GM18511 (cell line): ENCODE measurements around the gene STOM.

Source experiments
- ATAC-seq: cut with Tn5 transposase; IDR thresholded peaks from one replicate; pipeline ENCODE4 v1.9.1; 2021; ENCODE audit warnings: mild to moderate bottlenecking, moderate library complexity; ENCODE audit not compliant: unreplicated experiment

The STOM gene

DNA sequence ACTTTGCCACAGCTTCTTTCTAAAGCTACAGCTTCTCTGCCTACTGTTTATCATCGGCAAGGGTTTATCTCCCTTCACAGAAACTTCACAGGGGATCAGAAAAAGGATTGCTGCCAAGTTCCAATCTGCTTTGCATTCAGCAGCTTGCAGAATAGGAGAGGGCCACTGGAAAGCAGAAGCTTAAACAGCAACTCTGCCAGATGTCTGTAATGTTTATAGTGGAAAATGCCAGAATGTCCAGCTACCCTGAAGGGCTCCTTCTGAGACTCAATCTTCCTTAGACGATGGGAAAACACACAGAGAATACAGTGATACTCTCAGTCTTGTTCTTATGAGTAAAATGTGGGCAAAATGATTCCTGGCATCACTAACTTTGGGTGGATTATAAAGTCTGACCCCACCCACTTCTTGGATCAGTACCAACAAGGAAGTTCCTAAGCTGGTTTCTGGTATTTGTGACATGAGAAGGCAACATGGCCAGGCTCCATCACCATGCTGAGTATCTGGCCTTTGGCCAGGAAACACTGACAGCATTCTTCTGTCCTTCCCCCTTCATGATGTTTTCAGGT, 19.0 kb downstream of the STOM start:
- ATAC-seq, result no peak

DNA sequence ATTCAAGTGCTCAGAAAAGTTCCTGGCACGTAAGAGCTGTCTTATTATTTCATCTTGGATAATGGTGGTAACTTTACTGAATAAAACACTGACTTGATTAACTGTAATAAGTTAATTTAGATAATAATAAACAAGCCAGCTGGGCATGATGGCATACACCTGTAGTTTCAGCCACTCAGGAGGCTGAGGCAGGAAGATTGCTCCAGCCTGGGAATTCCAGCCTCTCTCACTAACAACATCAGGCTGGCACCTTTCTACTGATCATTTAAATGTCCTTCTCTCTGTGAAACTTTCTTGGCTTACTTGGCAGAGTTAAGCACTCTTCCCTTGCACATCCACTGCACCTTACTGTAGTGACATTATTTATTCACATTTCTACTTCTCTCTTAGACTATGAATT, 20.0 kb downstream of the STOM start:
- no peak for ATAC-seq

DNA sequence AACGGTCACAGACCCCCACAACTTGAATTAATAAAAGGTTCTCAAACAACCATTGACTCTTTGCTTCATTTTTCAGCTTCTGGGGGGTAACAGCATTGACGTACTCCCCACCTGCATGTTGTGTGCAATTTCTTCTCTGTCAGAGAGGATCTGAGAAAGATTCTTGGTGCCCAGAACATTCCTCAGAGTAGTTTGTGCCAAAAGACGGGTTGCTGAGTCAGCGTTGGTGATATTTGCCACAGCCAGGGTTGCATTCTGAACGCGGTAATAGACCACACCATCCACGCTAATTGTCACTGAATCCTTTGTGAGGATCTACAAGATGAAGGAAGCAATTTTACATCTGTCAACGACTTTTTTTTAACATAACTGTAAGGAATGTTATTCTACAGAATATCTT, 21.0 kb downstream of the STOM start:
- no peak for ATAC-seq

DNA sequence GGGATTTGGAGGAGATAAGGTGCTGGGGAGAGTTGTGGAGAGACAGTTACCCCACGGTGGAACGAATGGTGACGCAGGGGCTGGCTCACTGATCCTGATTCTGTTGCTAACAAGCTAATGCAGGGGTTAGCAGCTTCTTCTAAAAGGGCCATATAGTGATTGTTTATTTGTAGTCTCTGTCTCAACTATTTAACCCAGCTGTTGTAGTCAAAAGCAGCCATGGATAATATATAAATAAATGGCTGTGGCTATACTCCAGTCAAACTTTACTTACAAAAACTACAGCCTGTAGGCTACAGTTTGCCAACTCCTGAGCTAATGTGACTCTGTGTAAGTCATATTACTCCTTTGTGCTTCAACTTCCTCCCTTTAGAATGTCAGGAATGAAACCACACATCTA, 21.8 kb downstream of the STOM start:
- no peak for ATAC-seq

DNA sequence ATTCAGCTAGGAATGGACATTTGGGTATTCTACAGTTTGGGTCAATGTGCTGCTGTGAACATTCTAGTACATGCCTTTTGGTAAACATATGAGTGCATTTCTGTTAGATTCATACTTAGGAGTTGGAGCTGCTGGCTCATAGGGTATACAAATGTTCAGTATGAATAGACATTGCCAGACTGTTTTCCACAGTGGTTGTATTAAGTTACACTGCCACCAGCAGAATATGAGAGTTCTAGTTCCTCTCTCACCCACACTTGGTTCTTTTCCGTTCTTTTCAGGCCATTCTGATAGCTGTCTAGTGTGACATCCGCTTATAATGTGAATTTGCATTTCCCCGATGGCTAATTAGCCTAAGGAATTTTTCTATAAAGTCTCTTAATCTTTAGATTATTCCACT, 25.0 kb downstream of the STOM start:
- ATAC-seq, result no peak

DNA sequence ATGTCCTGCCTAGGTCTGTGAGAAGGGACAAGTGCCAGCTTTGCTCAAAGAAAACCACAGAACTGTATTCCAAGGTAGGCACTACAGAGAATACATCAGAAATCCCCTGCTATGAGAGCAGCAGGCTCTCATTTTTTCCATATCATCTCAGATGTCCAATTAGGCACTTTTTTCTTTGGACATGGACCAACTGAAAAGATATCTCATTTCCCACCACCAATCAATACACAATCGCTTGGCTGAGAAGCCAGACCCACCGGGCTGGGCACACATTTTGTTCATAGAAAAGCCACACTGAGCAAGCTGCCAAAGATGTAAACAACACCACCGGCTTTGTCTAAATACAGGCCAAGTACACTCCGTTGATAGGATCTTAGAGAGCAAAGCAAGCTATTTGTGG, 25.9 kb downstream of the STOM start:
- ATAC-seq, result no peak

DNA sequence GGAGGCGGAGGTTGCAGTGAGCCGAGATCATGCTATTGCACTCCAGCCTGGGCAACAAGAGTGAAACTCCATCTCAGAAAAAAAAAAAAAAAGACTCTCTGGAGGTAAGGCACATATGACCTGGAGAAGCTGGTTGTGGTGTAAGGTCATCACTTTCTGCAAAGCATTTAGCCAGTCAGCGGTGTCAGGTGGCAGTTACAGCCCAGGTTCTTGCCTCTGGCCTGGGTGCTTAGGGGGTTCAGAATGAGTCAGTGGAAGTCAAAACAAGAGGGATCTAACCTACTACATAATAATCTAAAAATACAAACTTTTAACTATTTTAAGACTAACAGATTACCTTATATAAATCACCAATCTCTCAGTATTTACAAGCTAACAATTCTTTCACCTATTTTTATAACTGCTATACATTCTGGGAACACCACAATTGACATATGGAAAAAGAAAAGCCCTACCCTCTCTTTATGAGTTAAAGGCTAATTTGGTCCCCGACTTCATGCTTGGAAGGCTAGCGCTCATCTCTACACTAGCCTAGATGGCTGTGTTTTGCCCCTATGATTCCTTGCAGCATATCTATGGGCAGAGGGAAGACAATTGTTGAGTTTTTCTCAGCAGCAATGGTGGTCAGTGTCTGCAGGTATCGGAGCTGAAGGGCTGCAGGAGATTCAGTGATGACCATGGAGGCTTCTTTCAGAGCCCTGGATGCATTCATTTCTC, 29.2 kb downstream of the STOM start:
- ATAC-seq, result peak; percentile 86

DNA sequence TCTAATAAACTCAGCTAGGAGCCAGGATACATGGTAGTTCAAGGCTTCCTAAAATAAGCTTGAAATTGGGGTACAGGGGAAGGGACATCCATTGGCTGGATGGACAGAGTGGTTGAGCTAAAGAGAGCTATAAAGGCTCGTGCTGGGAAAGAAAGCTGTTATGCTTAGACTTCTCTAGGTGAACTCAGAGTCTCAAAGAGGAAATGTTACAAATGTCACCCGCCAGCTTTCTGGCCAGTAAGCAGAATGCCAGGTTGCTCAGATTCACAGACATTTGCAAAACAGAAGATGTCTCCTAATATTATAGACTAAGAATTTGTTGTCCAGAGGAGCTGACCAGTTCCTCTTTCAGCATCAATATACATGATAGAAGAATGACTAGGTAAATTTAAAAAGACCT, 30.6 kb downstream of the STOM start:
- no peak for ATAC-seq

DNA sequence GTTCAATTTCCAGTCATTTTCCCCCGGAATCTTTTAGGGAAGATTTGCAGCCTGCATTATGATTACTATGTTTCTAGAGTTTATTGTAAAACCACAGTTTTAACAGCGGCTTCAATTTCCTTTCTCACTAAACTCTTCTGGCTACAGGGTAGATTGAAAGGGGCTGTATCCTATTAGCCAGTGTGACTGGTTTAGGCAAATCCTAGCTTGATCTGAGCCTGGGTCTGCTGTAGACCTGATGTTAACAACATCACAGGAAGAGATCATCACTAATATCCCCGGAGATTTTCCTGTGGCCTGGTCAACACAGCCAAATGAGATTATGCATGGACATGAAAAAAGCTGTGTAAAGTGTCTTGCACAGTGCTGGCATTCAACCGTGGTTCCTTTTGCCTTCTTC, 33.4 kb downstream of the STOM start:
- ATAC-seq, result no peak

DNA sequence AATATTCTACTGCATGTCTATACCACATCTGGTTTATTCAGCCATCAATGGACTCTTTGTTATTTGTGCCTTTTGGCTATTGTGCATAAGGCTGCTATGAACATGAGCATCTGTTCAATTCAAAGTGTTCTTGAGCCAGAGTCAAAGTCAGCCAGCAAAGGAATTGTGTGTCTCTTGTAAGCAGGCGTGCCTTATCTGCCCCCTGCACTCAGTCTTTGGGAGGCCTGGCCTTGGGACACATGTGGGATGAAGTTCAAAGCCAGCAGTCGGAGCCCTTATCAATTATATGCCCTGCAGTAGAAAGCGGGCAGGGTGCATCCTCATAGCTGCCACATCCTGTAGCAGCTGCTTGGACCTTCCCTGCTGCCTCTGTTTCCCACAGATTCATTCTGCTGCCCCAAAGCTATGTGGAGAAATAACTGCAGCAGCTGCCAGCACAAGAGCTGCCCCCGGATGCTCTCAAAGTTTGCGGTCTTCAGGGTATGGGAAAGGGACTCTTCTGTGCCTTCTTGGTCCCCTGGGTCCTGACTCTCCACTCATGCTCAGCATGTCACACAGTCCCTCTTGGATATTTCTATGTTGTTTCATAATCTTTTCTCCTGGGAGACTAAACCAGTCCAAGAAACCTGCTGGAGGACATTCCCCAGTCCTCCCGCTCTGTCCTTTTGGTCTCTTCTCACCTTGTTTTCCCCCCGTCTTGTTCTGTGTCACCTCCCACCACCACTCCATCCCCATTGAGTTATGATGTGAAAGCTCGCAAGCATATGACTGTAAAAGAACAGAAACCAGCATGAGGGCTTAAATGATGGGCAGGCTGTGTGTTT, 35.9 kb downstream of the STOM start:
- ATAC-seq, result no peak

DNA sequence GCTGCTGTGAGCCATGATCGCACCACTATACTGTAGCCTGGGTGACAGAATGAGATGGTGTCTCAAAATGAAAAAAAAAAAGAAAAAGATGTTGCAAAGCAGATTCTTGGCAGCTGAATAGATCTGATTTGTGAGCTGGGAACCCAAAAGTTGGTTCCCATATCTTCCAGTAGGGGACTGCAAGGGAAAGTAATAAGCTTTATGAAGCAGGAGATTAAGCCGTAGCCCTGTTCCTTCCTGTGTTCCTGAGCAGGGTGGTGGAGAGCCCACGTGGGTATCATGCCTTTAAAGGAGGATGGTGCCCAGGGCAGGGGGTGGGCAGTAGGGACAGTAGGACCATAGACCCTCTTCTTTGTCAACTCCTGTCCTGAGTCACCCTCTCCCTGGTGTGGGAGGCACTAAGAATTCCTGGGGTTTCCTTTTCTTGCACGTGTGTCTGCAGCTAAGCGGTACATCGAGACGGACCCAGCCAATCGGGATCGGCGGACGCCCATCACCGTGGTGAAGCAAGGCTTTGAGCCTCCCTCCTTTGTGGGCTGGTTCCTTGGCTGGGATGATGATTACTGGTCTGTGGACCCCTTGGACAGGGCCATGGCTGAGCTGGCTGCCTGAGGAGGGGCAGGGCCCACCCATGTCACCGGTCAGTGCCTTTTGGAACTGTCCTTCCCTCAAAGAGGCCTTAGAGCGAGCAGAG, 37.9 kb downstream of the STOM start:
- no peak for ATAC-seq

DNA sequence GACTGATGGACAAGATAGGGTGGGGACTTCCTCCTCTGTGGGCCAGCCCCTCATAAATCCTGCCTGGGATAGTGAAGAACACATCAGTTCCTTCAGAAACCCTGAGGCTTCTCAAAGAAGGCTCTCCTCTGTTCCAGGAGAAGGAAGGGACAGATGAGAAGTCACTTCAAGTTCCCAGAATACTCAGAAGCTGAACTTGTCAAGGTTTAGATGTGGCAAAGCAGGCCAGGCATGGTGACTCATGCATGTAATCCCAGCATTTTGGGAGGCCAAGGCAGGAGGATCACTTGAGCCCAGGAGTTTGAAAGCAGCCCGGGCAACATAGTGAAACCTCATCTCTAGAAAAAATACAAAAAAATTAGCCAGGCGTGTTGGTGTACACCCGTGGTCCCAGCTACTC, 38.5 kb downstream of the STOM start:
- ATAC-seq, result no peak

DNA sequence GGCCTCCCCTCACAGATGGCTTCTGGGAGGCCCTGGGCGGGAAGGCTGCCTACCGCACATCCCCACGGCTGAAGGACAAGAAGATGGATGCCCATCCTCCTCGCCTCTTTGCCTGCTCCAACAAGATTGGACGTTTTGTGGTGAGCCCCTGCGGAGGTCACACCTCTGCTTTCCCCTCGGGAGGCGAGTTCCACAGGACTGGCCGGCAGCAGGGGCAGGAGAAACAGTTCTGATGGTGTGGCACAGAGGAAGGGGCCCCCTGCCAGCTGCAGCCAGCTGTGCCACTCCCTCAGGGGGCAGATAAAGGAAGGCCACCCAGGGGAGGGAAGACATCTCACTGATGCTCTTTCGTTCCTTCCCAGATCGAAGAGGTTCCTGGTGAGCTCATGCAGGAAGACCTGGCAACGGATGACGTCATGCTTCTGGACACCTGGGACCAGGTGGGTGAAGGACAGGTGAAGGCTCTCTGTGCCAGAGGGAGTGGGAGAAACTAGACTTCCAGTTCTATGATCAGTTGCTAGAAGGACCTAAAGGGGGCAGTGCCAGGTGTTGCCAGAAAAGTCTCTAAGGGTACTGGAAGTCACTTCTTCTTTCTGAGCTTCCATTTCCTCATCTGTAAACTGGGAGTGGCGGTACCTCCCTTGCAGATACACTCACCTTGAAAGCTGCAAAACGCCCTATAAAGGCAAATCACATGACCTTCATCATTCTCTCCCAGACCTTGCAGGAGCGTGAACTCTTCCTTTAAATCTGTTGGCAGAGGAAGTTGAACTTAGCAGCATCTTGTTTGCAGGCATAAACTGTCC, 41.0 kb downstream of the STOM start:
- ATAC-seq, result no peak

DNA sequence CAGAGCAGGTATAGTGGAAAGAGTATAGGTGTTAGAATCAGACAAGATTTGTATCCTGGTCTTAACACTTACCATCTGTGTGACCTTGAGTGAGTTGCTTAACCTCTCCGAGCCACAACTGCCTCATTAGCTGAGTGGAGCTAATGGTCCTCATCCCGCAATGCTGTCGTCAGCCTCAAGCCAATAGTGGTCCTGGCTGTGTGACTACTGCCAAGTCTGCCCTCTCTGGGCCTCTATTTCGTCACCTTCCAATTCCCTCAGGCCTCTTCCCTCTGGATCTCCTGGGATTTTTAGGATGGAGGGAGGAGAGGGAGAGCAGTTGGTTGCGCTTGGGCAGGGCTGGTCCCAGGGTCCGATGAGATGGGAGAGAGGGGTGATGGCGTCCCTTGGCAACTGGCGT, 41.6 kb downstream of the STOM start:
- no peak for ATAC-seq

DNA sequence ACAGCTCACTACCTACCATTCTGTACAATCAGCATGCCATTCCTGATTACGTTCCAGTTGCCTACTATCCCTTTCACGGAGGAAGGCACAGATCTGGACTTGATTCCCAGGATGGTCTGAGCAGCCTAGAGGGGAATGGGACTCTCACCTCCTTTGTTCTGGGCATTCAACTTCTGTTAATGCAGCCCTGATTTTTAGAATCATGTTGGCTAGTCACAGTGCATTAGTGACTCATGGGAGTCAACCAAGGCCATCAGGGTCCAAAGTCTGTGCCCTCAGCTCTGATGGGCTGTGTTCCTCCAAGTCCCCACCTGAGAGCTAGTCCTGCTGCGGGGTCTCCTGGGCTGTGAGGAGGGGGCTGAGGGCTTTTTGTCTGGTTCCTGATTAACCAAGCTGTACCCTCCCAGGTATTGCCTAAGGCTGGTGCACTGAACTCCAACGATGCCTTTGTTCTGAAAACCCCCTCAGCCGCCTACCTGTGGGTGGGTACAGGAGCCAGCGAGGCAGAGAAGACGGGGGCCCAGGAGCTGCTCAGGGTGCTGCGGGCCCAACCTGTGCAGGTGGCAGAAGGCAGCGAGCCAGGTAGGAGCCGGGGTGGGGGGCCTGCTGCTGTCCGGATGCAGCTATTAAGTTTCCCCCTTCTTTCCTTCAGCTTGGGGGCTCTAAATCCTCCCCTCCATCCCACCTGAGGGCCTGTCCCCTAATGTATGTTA, 43.0 kb downstream of the STOM start:
- no peak for ATAC-seq

DNA sequence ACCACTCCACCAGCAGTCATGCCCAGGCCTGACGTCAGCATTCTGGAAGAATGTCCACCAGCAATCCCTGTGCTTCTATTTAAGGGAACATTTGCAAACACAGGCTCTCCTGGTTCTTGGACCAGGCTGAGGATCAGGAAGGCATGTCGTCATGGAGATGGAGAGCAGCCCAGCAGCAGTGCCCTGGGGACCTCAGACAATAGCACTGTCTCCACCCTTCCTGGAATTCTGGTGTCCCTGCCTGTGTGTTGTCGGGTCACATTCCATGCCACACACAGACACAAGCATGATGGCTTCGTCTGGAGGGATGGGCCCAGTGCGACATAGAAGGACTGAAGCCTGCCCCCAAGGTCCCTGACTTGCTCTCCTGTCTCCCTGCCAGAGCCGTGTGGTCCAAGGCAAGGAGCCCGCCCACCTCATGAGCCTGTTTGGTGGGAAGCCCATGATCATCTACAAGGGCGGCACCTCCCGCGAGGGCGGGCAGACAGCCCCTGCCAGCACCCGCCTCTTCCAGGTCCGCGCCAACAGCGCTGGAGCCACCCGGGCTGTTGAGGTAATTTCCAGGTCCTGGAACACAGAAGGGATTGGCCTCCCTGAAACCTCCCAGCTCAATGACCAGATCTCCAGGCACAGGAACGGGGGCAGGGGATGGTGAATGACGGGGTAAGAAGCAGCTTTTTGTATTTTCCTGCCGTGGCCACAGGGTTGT, 43.8 kb downstream of the STOM start:
- no peak for ATAC-seq

DNA sequence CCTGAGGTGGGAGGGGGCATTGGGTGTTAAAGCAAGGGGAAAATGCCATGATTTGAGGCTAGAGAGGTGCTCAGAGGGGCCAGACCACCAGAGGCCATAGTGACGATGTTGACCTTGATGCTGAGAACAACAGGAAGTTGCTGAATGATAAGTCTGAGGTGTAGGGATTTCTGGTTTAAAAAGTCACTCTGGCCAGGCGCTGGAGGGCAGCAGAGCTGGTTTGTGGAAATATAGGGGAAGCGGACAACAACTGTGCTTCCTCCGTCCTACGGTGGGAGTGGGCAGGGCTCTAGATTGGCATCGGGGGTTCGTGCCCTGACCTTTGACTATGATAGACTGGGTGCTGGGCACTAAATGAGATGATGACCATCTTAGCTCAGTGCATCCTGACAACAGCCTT, 44.7 kb downstream of the STOM start:
- ATAC-seq, result no peak

DNA sequence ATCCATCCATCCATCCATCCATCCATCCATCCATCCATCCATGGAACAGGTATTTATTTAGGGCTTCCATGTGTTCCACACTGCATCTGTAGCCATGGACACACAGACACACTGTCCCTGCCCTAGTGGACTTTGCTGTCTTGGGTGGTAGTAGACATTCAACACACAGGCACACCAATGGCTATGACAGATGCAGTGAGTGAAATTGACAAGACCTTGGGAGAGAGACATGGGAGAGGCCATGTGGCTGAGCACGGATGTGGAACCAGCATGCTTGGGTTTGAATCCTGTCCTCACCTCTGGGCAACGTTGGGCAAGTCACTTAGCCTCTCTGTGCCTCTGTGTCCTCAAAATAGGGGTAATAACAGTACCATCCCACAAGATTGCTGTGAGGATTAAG, 45.3 kb downstream of the STOM start:
- ATAC-seq, result no peak

DNA sequence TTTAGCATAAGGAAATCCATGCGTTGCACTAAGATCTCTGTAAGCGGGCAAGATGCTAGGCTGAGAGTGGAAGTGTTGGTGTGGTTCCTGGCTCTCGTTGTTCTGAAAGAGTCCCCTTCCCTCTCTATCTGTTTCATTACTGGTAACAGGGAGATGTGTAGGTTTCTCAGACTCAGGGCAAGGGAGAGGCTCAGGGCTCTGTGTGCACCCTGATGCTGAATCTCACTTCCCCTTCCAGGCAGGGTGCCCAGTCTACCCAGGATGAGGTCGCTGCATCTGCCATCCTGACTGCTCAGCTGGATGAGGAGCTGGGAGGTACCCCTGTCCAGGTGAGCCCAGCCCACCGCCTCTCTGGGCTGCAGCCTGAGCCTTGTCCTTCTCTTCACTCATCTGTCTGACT, 45.7 kb downstream of the STOM start:
- ATAC-seq, result peak; percentile 49
